ENCODE data around the gene ZNF512. TPM values are rescaled to one million over a fixed set of nuclear protein-coding genes. Genes with fewer than 3 reads are reported as not detected.

The ZNF512 gene
- total and polyA plus RNA-seq, 9 donors = 28.8 to 79.7 (median 53.4) TPM

DNA sequence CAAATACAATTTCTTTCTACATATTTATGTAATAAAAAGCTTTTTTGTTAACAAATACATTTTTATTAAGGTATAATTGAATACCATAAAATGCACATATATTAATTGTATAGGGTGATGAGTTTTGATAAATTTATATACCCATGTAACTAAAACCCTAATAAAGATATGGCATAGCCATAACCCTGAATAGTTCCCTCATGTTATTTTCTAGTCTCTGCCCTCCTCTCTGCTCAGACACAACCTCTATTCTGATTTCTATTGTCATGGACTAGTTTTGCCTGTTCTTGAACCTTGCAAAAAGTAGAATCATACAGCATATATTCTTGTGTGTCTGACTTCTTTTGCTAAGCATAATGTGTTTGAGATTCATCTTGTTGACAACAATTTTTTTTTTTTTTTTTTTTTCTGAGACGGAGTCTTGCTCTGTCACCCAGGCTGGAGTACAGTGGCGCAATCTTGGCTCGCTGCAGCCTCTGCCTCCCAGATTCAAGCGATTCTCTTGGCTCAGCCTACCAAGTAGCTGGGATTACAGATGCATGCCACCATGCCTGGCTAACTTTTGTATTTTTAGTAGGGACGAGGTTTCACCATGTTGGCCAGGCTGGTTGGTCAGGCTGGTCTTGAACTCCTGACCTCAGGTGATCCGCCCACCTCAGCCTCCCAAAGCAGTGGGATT lies 38.6 kb upstream of the ZNF512 start:
- DNase-seq = no peak
- Histone ChIP-seq H3K4me3 (no peak overlapping the region), H3K27me3 (no peaks in the 10 kb centered on the region), H3K27ac (no peak overlapping the region), H3K36me3 (no peaks in the 10 kb centered on the region), H3K9me3 (no peaks in the 10 kb centered on the region), H3K4me1 (ENCODE audit: insufficient read depth) (no peaks in the 10 kb centered on the region)
- intact Hi-C loops (cut with DNase I) = no loop called here
- WGBS, 3 donors = 85 to 90% (median 89%) methylated on average over 6 of the region's 6 CpGs
- TF ChIP-seq, protein P1, sequence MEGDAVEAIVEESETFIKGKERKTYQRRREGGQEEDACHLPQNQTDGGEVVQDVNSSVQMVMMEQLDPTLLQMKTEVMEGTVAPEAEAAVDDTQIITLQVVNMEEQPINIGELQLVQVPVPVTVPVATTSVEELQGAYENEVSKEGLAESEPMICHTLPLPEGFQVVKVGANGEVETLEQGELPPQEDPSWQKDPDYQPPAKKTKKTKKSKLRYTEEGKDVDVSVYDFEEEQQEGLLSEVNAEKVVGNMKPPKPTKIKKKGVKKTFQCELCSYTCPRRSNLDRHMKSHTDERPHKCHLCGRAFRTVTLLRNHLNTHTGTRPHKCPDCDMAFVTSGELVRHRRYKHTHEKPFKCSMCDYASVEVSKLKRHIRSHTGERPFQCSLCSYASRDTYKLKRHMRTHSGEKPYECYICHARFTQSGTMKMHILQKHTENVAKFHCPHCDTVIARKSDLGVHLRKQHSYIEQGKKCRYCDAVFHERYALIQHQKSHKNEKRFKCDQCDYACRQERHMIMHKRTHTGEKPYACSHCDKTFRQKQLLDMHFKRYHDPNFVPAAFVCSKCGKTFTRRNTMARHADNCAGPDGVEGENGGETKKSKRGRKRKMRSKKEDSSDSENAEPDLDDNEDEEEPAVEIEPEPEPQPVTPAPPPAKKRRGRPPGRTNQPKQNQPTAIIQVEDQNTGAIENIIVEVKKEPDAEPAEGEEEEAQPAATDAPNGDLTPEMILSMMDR (IDR thresholded peaks at IDR 0.05) = no peak
- TF ChIP-seq EP300 (IDR thresholded peaks at IDR 0.05) = no peak
- TF ChIP-seq POLR2A (IDR thresholded peaks at IDR 0.05) = no peak

DNA sequence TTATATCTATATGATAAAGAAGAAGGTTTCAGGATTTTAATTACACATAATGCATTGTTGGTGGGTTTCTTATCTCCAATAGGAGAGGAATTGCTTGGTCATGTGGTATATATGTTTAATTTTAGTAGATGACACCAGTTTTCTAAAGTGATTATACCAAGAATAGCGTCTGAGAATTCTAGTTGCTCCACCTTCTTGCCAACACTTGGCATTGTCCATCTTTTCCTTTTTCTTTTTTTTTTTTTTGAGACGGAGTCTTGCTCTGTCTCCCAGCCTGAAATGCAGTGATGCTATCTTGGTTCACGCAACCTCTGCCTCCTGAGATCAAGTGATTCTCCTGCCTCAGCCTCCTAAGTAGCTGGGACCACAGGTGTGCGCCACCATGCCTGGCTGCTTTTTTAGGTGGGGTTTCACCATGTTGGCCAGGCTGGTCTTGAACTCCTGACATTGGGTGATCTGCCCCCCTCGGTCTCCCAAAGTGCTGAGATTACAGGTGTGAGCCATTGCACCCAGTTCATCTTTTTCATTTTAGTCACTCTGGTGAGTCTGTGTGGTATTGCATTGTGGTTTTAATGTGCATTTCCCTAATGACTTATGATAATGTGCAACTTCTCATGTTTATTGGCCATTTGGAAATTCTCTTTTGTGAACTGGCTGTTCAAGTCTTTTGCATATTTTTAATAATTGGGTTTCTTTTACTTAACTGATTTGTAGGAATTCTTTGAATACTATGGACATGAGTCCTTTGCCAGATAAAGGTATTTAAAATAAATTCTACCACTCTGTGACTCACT lies 37.3 kb upstream of the ZNF512 start:
- no peaks in the 10 kb centered on the region for H3K9me3 ChIP-seq
- H3K27me3 ChIP-seq = no peaks in the 10 kb centered on the region
- H3K4me1 ChIP-seq (ENCODE audit: insufficient read depth) = no peaks in the 10 kb centered on the region
- H3K27ac ChIP-seq = no peak overlapping the region
- no peaks in the 10 kb centered on the region for H3K36me3 ChIP-seq
- WGBS, 3 donors = 78 to 91% (median 84%) methylated on average over 5 of the region's 5 CpGs
- TF ChIP-seq POLR2A (IDR thresholded peaks at IDR 0.05) (no peak), EP300 (IDR thresholded peaks at IDR 0.05) (no peak)
- TF ChIP-seq, protein P1 (IDR thresholded peaks at IDR 0.05) = no peak
- H3K4me3 ChIP-seq = no peak overlapping the region
- no peak for DNase-seq
- intact Hi-C loops (cut with DNase I) = no loop called here

DNA sequence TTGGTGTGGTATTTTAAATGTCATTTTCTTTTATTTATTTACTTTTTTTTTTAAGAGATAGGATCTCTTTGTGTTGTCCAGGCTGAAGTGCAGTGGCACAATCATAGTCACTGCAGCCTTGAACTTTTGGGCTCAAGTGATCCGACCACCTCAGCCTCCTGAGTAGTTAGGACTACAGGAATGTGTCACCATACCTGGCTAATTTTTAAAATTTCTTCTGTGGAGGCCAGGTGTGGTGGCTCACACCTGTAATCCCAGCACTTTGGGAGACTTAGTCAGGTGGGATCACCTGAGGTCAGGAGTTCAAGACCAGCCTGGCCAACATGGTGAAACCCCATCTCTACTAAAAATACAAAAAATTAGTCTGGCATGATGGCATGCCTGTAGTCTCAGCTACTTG lies 33.5 kb upstream of the ZNF512 start:
- no peak for DNase-seq
- H3K4me1 ChIP-seq (ENCODE audit: insufficient read depth) = no peaks in the 10 kb centered on the region
- intact Hi-C loops (cut with DNase I) = no loop called here
- H3K27ac ChIP-seq = no peak overlapping the region
- H3K27me3 ChIP-seq = no peaks in the 10 kb centered on the region
- H3K36me3 ChIP-seq = no peaks in the 10 kb centered on the region
- TF ChIP-seq EP300 (IDR thresholded peaks at IDR 0.05) (no peak), POLR2A (IDR thresholded peaks at IDR 0.05) (no peak)
- TF ChIP-seq, protein P1 (IDR thresholded peaks at IDR 0.05) = no peak
- 59 to 78% (median 64%) methylated on average over 1 of the region's 1 CpG for WGBS, 3 donors
- H3K9me3 ChIP-seq = no peaks in the 10 kb centered on the region
- H3K4me3 ChIP-seq = no peak overlapping the region

DNA sequence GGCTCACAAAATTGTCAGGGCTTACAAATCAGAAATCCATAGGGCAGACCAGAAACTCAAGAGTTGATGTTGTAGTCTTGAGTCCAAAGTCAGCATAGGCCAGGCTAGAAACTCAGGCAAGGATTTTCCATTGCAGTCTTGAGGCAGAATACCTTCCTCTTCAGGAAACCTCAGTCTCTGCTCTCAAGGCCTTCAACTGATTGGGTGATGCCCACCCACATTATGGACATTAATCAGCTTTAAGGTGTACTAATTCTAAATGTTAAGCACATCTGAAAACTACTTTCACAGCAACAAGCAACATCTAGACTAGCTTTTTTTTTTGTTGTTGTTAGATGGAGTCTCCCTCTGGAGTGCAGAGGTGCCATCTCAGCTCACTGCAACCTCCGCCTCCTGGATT lies 31.3 kb upstream of the ZNF512 start:
- Histone ChIP-seq H3K4me3 (no peak overlapping the region), H3K4me1 (ENCODE audit: insufficient read depth) (no peaks in the 10 kb centered on the region), H3K9me3 (no peaks in the 10 kb centered on the region), H3K36me3 (no peaks in the 10 kb centered on the region), H3K27me3 (no peaks in the 10 kb centered on the region), H3K27ac (no peak overlapping the region)
- DNase-seq = no peak
- 91 to 100% (median 100%) methylated on average over 1 of the region's 1 CpG for WGBS, 3 donors
- no peak for TF ChIP-seq POLR2A (IDR thresholded peaks at IDR 0.05)
- no peak for TF ChIP-seq EP300 (IDR thresholded peaks at IDR 0.05)
- TF ChIP-seq, protein P1 (IDR thresholded peaks at IDR 0.05) = no peak
- intact Hi-C loops (cut with DNase I) = no loop called here
